MM.1S (cell line): ENCODE measurements around the gene CTRL.
A peak's percentile ranks its signal among the peaks of the same experiment; 100 is the strongest.

Experiments used
- DNase-seq: peaks from one replicate; pipeline ENCODE4 v3.0.0-alpha.2; 2015
- H2AFZ ChIP-seq: fragments of 300-600 bp; sonication (generic); 2 replicates; pipeline ENCODE4 v1.6.0; 2016; ENCODE audit warnings: antibody characterized with exemption, low read length
- H3F3A ChIP-seq: fragments of 300-600 bp; sonication (generic); 2 replicates; pipeline ENCODE4 v1.6.1; 2016; ENCODE audit warnings: mild to moderate bottlenecking, antibody characterized with exemption, low read length, moderate library complexity, mixed read lengths; ENCODE audit not compliant: insufficient read depth
- H3K27ac ChIP-seq: fragments of 300-600 bp; sonication (generic); 2 replicates; pipeline ENCODE4 v1.5.1; 2016; ENCODE audit warnings: mild to moderate bottlenecking, low read length
- H3K27me3 ChIP-seq: fragments of 300-600 bp; sonication (generic); replicated peaks from 2 replicates; pipeline ENCODE4 v1.6.0; 2016; ENCODE audit warnings: low read length; ENCODE audit not compliant: insufficient read depth
- H3K36me3 ChIP-seq: fragments of 300-600 bp; sonication (generic); replicated peaks from 2 replicates; pipeline ENCODE4 v1.6.1; 2016; ENCODE audit warnings: mild to moderate bottlenecking, low read length, mixed read lengths; ENCODE audit not compliant: insufficient read depth
- H3K4me1 ChIP-seq: fragments of 300-600 bp; sonication (generic); 2 replicates; pipeline ENCODE4 v1.6.1; 2016; ENCODE audit warnings: low read length, mixed read lengths
- H3K4me2 ChIP-seq: fragments of 300-600 bp; sonication (generic); 2 replicates; pipeline ENCODE4 v1.6.0; 2016; ENCODE audit warnings: low read depth, low read length
- H3K4me3 ChIP-seq: fragments of 300-600 bp; sonication (generic); 2 replicates; pipeline ENCODE4 v1.5.1; 2016; ENCODE audit warnings: low read length, mixed read lengths
- H3K79me2 ChIP-seq: fragments of 300-600 bp; sonication (generic); 2 replicates; pipeline ENCODE4 v1.6.1; 2016; ENCODE audit warnings: mixed run types, low read length, mixed read lengths
- H3K9ac ChIP-seq: fragments of 300-600 bp; sonication (generic); 2 replicates; pipeline ENCODE4 v1.6.1; 2016; ENCODE audit warnings: low read length, mixed read lengths
- H3K9me2 ChIP-seq: fragments of 300-600 bp; sonication (generic); replicated peaks from 2 replicates; pipeline ENCODE4 v1.6.1; 2016; ENCODE audit warnings: mild to moderate bottlenecking, low read length, mixed read lengths; ENCODE audit not compliant: insufficient read depth
- H3K9me3 ChIP-seq: fragments of 300-600 bp; sonication (generic); replicated peaks from 2 replicates; pipeline ENCODE4 v1.6.1; 2016; ENCODE audit warnings: mild to moderate bottlenecking, low read length, mixed read lengths; ENCODE audit not compliant: insufficient read depth
- H4K20me1 ChIP-seq: fragments of 300-600 bp; sonication (generic); 2 replicates; pipeline ENCODE4 v1.6.1; 2016; ENCODE audit warnings: mild to moderate bottlenecking, low read length, moderate library complexity, mixed read lengths; ENCODE audit not compliant: insufficient read depth
- CTCF ChIP-seq: fragments of 300-600 bp; sonication (generic); IDR thresholded peaks from 2 replicates; pipeline ENCODE4 v1.5.1; 2016; ENCODE audit warnings: antibody characterized with exemption, low read length, mixed read lengths
- EZH2 ChIP-seq: fragments of 300-600 bp; sonication (generic); optimal IDR thresholded peaks from 2 replicates; pipeline ENCODE3; 2017; ENCODE audit warnings: low read depth, mild to moderate bottlenecking, antibody characterized with exemption, low read length, mixed read lengths
- EZH2phosphoT487 ChIP-seq: fragments of 300-600 bp; sonication (generic); IDR thresholded peaks from 2 replicates; pipeline ENCODE4 v1.6.1; 2018; ENCODE audit warnings: antibody characterized with exemption, low read length

The CTRL gene

DNA sequence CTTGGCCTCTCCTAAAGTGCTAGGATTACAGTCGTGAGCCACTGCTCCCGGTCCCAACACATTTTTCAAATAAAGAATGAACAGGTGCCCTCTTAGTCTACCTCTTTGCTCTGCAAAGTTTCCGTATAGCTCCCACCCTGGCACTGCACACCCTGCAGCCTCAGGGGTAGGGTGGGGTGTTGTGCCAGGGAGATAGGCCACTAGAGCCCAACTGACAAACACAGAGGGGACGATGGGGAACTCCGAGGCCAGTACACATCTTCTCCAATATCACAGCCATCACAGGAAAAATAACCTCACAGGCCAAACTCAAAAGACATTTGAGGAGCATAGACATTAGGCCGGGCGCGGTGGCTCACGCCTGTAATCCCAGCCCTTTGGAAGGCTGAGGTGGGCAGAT, 39.4 kb upstream of the CTRL start:
- Histone ChIP-seq H3K4me2 (no peak overlapping the region), H3K27me3 (no peaks in the 10 kb centered on the region), H3K79me2 (peaks cover 14% of the 10 kb centered on the region), H3K36me3 (no peaks in the 10 kb centered on the region), H3K9ac (no peak overlapping the region), H3K9me3 (no peaks in the 10 kb centered on the region), H3K27ac (no peak overlapping the region), H3F3A (peaks cover 9% of the 10 kb centered on the region; the same call in 1 of the 2 replicates), H2AFZ (no peak overlapping the region), H3K9me2 (no peaks in the 10 kb centered on the region), H4K20me1 (no peaks in the 10 kb centered on the region), H3K4me1 (peaks cover 27% of the 10 kb centered on the region), H3K4me3 (no peak overlapping the region)
- DNase-seq, result no peak
- TF ChIP-seq EZH2 (no peak), EZH2phosphoT487 (no peak), CTCF (no peak)

- no peaks in the 10 kb centered on the region for H3K9me3 ChIP-seq
- no peaks in the 10 kb centered on the region for H3K9me2 ChIP-seq
- peak overlapping the region; percentile 100 for H3K4me2 ChIP-seq
- no peak for DNase-seq
- peaks cover 18% of the 10 kb centered on the region for H3F3A ChIP-seq
- H3K4me1 ChIP-seq, result peaks cover 29% of the 10 kb centered on the region
- H3K27me3 ChIP-seq, result no peaks in the 10 kb centered on the region
- peak overlapping the region; percentile 75; the same call in 1 of the 2 replicates for H3K9ac ChIP-seq
- H3K79me2 ChIP-seq, result peaks cover 14% of the 10 kb centered on the region
- peak overlapping the region; percentile 97 for H2AFZ ChIP-seq
- no peak for TF ChIP-seq EZH2phosphoT487
- no peak for TF ChIP-seq CTCF
- TF ChIP-seq EZH2, result no peak
- no peaks in the 10 kb centered on the region for H3K36me3 ChIP-seq
- H4K20me1 ChIP-seq, result no peaks in the 10 kb centered on the region
- no peak overlapping the region for H3K27ac ChIP-seq
- H3K4me3 ChIP-seq, result peak overlapping the region; percentile 93
Observed at GRCh38 chr16:67969254-67970039, 37.8 kb upstream of the CTRL start.

- peak within 1 kb of the TSS; percentile 100 for H3K4me2 ChIP-seq
- peak within 1 kb of the TSS; percentile 82 for H3K9ac ChIP-seq
- H3K36me3 ChIP-seq, result no peaks in the 10 kb centered on the region
- TF ChIP-seq EZH2phosphoT487 (no peak), EZH2 (no peak)
- no peaks in the 10 kb centered on the region for H4K20me1 ChIP-seq
- H3K9me2 ChIP-seq, result no peaks in the 10 kb centered on the region
- no peaks in the 10 kb centered on the region for H3K9me3 ChIP-seq
- peaks cover 36% of the 10 kb centered on the region for H3K4me1 ChIP-seq
- H2AFZ ChIP-seq, result peak within 1 kb of the TSS; percentile 97
- H3K4me3 ChIP-seq, result peak within 1 kb of the TSS; percentile 93
- H3K27ac ChIP-seq, result peak within 1 kb of the TSS; percentile 15; the same call in 1 of the 2 replicates
- peak; percentile 89 for DNase-seq
- H3K27me3 ChIP-seq, result no peaks in the 10 kb centered on the region
- H3F3A ChIP-seq, result peaks cover 19% of the 10 kb centered on the region
- H3K79me2 ChIP-seq, result peaks cover 17% of the 10 kb centered on the region
Observed at GRCh38 chr16:67968400-67969253, 37.0 kb upstream of the CTRL start, which contains the start of gene SLC12A4. SLC12A4 (minus strand) TSS chr16:67968637; CDS start chr16:67968553, 84 bp downstream.
